ENCODE measurements around the gene PLEKHG3. TPM values are rescaled to one million over a fixed set of nuclear protein-coding genes. Genes with fewer than 3 reads are reported as not detected.

PLEKHG3 gene
- total RNA-seq, 1 experiment from 2014 or later, result 75.3 TPM

DNA sequence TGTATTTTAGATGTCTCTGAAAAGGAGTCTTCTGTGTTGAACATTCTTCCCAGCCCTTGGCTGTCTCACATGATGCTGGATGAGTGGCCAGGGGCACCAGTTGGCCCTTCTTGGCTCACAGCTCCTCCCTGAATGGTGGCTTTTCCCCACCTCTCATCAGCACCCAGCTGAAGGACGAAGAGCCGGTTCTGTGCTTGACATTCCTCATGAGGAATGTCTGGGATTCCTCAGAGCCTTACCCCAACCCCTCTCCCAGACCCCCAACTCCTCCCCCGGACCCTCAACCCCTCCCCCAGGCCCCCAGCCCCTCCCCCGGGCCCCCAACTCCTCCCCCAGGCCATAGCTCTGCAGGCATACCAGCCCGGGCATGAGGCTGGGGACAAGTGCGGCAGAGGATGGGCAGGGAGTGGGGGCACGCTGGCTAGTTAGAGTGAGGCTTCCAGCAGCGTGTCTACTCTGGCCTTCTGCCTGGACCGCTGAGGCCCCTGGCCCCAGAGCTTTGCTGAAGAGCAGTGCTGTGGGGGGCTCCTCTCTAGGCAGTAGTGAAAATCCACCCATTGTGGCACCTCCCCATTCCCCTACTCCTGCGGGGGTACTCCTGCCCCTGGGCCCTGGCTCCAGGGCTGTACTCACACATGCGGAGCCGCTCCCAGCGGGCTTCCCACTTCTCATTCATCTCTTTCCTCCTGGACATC, 64.3 kb downstream of the PLEKHG3 start:
- H3K4me1 Mint-ChIP-seq, result peaks cover 30% of the 10 kb centered on the region
- TF ChIP-seq, protein P1, sequence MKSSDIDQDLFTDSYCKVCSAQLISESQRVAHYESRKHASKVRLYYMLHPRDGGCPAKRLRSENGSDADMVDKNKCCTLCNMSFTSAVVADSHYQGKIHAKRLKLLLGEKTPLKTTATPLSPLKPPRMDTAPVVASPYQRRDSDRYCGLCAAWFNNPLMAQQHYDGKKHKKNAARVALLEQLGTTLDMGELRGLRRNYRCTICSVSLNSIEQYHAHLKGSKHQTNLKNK (CRISPR knock-in tag; IDR thresholded peaks at IDR 0.05), result no peak
- TF ChIP-seq, protein P2, sequence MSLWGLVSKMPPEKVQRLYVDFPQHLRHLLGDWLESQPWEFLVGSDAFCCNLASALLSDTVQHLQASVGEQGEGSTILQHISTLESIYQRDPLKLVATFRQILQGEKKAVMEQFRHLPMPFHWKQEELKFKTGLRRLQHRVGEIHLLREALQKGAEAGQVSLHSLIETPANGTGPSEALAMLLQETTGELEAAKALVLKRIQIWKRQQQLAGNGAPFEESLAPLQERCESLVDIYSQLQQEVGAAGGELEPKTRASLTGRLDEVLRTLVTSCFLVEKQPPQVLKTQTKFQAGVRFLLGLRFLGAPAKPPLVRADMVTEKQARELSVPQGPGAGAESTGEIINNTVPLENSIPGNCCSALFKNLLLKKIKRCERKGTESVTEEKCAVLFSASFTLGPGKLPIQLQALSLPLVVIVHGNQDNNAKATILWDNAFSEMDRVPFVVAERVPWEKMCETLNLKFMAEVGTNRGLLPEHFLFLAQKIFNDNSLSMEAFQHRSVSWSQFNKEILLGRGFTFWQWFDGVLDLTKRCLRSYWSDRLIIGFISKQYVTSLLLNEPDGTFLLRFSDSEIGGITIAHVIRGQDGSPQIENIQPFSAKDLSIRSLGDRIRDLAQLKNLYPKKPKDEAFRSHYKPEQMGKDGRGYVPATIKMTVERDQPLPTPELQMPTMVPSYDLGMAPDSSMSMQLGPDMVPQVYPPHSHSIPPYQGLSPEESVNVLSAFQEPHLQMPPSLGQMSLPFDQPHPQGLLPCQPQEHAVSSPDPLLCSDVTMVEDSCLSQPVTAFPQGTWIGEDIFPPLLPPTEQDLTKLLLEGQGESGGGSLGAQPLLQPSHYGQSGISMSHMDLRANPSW (CRISPR knock-in tag; conservative IDR thresholded peaks at IDR 0.05; ENCODE audit: low read depth), result no peak
- no peak for TF ChIP-seq CREB1 (CRISPR knock-in tag; IDR thresholded peaks at IDR 0.05)
- TF ChIP-seq ZNF423 (CRISPR knock-in tag; IDR thresholded peaks at IDR 0.05), result no peak
- TF ChIP-seq, protein P3, sequence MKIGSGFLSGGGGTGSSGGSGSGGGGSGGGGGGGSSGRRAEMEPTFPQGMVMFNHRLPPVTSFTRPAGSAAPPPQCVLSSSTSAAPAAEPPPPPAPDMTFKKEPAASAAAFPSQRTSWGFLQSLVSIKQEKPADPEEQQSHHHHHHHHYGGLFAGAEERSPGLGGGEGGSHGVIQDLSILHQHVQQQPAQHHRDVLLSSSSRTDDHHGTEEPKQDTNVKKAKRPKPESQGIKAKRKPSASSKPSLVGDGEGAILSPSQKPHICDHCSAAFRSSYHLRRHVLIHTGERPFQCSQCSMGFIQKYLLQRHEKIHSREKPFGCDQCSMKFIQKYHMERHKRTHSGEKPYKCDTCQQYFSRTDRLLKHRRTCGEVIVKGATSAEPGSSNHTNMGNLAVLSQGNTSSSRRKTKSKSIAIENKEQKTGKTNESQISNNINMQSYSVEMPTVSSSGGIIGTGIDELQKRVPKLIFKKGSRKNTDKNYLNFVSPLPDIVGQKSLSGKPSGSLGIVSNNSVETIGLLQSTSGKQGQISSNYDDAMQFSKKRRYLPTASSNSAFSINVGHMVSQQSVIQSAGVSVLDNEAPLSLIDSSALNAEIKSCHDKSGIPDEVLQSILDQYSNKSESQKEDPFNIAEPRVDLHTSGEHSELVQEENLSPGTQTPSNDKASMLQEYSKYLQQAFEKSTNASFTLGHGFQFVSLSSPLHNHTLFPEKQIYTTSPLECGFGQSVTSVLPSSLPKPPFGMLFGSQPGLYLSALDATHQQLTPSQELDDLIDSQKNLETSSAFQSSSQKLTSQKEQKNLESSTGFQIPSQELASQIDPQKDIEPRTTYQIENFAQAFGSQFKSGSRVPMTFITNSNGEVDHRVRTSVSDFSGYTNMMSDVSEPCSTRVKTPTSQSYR (CRISPR knock-in tag; IDR thresholded peaks at IDR 0.05), result no peak
- TF ChIP-seq HMGA2 (CRISPR knock-in tag; IDR thresholded peaks at IDR 0.05), result no peak
- TF ChIP-seq ZNF138 (CRISPR knock-in tag; conservative IDR thresholded peaks at IDR 0.05), result no peak
- TF ChIP-seq JAZF1 (CRISPR knock-in tag; IDR thresholded peaks at IDR 0.05), result no peak
- TF ChIP-seq, protein P4, sequence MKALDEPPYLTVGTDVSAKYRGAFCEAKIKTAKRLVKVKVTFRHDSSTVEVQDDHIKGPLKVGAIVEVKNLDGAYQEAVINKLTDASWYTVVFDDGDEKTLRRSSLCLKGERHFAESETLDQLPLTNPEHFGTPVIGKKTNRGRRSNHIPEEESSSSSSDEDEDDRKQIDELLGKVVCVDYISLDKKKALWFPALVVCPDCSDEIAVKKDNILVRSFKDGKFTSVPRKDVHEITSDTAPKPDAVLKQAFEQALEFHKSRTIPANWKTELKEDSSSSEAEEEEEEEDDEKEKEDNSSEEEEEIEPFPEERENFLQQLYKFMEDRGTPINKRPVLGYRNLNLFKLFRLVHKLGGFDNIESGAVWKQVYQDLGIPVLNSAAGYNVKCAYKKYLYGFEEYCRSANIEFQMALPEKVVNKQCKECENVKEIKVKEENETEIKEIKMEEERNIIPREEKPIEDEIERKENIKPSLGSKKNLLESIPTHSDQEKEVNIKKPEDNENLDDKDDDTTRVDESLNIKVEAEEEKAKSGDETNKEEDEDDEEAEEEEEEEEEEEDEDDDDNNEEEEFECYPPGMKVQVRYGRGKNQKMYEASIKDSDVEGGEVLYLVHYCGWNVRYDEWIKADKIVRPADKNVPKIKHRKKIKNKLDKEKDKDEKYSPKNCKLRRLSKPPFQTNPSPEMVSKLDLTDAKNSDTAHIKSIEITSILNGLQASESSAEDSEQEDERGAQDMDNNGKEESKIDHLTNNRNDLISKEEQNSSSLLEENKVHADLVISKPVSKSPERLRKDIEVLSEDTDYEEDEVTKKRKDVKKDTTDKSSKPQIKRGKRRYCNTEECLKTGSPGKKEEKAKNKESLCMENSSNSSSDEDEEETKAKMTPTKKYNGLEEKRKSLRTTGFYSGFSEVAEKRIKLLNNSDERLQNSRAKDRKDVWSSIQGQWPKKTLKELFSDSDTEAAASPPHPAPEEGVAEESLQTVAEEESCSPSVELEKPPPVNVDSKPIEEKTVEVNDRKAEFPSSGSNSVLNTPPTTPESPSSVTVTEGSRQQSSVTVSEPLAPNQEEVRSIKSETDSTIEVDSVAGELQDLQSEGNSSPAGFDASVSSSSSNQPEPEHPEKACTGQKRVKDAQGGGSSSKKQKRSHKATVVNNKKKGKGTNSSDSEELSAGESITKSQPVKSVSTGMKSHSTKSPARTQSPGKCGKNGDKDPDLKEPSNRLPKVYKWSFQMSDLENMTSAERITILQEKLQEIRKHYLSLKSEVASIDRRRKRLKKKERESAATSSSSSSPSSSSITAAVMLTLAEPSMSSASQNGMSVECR (CRISPR knock-in tag; IDR thresholded peaks at IDR 0.05; ENCODE audit: borderline replicate concordance), result no peak
- TF ChIP-seq NFYB (CRISPR knock-in tag; conservative IDR thresholded peaks at IDR 0.05; ENCODE audit: low read depth), result no peak
- POLR2A ChIA-PET, result no interaction called here
- H3K4me3 Mint-ChIP-seq, result no peak overlapping the region
- CTCF ChIA-PET, result interaction anchor here (0.6 to 11.4 kb wide), 9 partner anchors 10 to 207 kb away, joined by 3 to 75 read pairs (median 4); no protein-coding TSS in a partner anchor
- DNase-seq (ENCODE audit: low spot score), result no peak
- ATAC-seq, result no peak
- H3K36me3 Mint-ChIP-seq, result peaks cover 12% of the 10 kb centered on the region
- H3K27ac Mint-ChIP-seq, result no peak overlapping the region
- H3K9me3 Mint-ChIP-seq, result peaks cover 8% of the 10 kb centered on the region
- H3K27me3 Mint-ChIP-seq (ENCODE audit: low read depth), result peaks cover 14% of the 10 kb centered on the region

DNA sequence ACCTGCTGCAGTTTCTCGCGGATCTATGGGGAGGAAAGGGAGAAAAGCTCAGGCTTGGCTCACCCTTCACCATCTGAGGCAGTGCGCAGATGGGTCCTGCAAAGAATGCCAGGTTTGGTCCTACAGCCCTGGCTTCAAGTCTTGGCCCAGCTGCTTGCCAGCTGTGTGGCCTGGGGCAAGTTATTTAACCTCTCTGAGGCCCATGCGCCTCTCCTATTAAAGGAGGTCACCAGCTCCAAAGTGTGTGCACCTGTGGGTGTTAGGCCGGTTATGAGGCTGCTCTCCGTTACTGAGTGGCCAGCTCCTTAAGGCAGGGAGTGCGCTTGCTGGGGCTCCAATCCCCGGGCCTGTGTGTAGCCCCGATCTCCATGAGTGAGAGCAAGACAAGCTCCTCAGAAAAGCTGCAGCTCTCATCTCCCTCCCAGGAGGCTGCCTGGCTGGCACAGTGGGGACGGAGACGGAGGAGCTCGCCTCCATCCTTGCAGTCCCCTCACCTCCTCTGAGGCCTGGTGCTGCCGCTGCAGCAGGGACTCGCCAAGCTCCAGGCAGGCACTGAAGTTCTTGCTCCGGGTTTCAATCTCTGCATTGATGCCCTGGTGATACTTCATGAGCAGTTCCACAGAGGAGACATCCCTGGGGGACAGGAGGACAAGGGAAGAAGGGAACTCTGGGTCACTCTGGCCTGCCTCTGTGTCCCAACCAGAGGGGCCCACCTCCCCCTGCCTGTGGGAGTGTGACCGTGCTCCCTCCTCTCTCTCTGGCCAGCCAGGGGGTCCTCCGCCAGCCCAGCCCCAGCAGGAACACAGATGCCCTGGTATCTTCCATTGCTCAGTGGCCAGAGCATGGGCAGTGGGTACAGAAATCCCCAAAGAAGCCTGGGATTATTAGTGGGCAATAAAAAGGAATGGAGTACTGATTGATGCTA, 65.1 kb downstream of the PLEKHG3 start:
- H3K27me3 Mint-ChIP-seq (ENCODE audit: low read depth), result peaks cover 6% of the 10 kb centered on the region; the same call in 1 of the 2 replicates
- DNase-seq (ENCODE audit: low spot score) (no peak), ATAC-seq (no peak)
- H3K4me1 Mint-ChIP-seq, result peaks cover 22% of the 10 kb centered on the region
- no peak overlapping the region for H3K4me3 Mint-ChIP-seq
- peaks cover 15% of the 10 kb centered on the region for H3K9me3 Mint-ChIP-seq
- CTCF ChIA-PET, result interaction anchor here (0.6 to 11.4 kb wide), 6 partner anchors 33 to 133 kb away, joined by 3 to 75 read pairs (median 5); no protein-coding TSS in a partner anchor
- H3K27ac Mint-ChIP-seq, result no peak overlapping the region
- POLR2A ChIA-PET, result interaction anchor here (0.6 kb wide), 1 partner anchor 265 kb away, joined by 3 read pairs; the partner anchor contains the start of gene ZBTB1
- H3K36me3 Mint-ChIP-seq, result peaks cover 20% of the 10 kb centered on the region
- no peak for TF ChIP-seq SP1 (CRISPR knock-in tag; conservative IDR thresholded peaks at IDR 0.05)
- TF ChIP-seq, protein P5, sequence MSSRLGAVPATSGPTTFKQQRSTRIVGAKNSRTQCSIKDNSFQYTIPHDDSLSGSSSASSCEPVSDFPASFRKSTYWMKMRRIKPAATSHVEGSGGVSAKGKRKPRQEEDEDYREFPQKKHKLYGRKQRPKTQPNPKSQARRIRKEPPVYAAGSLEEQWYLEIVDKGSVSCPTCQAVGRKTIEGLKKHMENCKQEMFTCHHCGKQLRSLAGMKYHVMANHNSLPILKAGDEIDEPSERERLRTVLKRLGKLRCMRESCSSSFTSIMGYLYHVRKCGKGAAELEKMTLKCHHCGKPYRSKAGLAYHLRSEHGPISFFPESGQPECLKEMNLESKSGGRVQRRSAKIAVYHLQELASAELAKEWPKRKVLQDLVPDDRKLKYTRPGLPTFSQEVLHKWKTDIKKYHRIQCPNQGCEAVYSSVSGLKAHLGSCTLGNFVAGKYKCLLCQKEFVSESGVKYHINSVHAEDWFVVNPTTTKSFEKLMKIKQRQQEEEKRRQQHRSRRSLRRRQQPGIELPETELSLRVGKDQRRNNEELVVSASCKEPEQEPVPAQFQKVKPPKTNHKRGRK (CRISPR knock-in tag; IDR thresholded peaks at IDR 0.05; ENCODE audit: borderline replicate concordance), result no peak
- TF ChIP-seq, protein P6, sequence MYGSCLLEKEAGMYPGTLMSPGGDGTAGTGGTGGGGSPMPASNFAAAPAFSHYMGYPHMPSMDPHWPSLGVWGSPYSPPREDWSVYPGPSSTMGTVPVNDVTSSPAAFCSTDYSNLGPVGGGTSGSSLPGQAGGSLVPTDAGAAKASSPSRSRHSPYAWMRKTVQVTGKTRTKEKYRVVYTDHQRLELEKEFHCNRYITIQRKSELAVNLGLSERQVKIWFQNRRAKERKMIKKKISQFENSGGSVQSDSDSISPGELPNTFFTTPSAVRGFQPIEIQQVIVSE (CRISPR knock-in tag; IDR thresholded peaks at IDR 0.05; ENCODE audit: borderline replicate concordance), result no peak
- TF ChIP-seq, protein P7, sequence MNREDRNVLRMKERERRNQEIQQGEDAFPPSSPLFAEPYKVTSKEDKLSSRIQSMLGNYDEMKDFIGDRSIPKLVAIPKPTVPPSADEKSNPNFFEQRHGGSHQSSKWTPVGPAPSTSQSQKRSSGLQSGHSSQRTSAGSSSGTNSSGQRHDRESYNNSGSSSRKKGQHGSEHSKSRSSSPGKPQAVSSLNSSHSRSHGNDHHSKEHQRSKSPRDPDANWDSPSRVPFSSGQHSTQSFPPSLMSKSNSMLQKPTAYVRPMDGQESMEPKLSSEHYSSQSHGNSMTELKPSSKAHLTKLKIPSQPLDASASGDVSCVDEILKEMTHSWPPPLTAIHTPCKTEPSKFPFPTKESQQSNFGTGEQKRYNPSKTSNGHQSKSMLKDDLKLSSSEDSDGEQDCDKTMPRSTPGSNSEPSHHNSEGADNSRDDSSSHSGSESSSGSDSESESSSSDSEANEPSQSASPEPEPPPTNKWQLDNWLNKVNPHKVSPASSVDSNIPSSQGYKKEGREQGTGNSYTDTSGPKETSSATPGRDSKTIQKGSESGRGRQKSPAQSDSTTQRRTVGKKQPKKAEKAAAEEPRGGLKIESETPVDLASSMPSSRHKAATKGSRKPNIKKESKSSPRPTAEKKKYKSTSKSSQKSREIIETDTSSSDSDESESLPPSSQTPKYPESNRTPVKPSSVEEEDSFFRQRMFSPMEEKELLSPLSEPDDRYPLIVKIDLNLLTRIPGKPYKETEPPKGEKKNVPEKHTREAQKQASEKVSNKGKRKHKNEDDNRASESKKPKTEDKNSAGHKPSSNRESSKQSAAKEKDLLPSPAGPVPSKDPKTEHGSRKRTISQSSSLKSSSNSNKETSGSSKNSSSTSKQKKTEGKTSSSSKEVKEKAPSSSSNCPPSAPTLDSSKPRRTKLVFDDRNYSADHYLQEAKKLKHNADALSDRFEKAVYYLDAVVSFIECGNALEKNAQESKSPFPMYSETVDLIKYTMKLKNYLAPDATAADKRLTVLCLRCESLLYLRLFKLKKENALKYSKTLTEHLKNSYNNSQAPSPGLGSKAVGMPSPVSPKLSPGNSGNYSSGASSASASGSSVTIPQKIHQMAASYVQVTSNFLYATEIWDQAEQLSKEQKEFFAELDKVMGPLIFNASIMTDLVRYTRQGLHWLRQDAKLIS (CRISPR knock-in tag; IDR thresholded peaks at IDR 0.05; ENCODE audit: borderline replicate concordance), result no peak

Data from WTC11 (cell line).